Gastrocnemius medialis (tissue), 4 donors: ENCODE measurements around the gene ZNF714. TPM values are rescaled to one million over a fixed set of nuclear protein-coding genes. Genes with fewer than 3 reads are reported as not detected.
A peak's percentile ranks its signal among the peaks of the same experiment; 100 is the strongest.

Source experiments
- ATAC-seq, 2 donors: fragments of 150-250 bp; one replicate each; pipeline ENCODE4 v1.9.1; 2016
- DNase-seq, 2 donors: peaks; one replicate each; pipeline ENCODE4 v3.0.0-alpha.2; 2019
- H3K27ac ChIP-seq, 4 donors: fragments of 200-600 bp; sonication (generic); 1 replicate in 1 of 4; 2 replicates in 3 of 4; pipeline ENCODE4 v1.5.1; 2016 to 2018; ENCODE audit warnings: mild to moderate bottlenecking in 2 of 4, moderate library complexity in 1 of 4
- H3K27me3 ChIP-seq, 3 donors: fragments of 200-600 bp; sonication (generic) in 2 of 3; 1 replicate in 1 of 3; 2 replicates in 2 of 3; pipeline versions ENCODE4 v1.5.1 to v1.6.0; 2016 to 2019; ENCODE audit warnings: mild to moderate bottlenecking in 1 of 3, moderate library complexity in 1 of 3
- H3K36me3 ChIP-seq, 2 donors: fragments of 200-600 bp; sonication (generic) in 1 of 2; one replicate each; pipeline ENCODE4 v1.5.1; 2017 to 2018
- H3K4me1 ChIP-seq, 2 donors: fragments of 200-600 bp; sonication (generic) in 1 of 2; one replicate each; pipeline ENCODE4 v1.5.1; 2016 to 2017; ENCODE audit warnings: mild to moderate bottlenecking in 2 of 2
- H3K4me3 ChIP-seq, 4 donors: fragments of 200-600 bp; sonication (generic) in 3 of 4; 1 replicate in 1 of 4; 2 replicates in 3 of 4; pipeline ENCODE4 v1.5.1; 2016 to 2019; ENCODE audit warnings: mild to moderate bottlenecking in 2 of 4
- H3K9me3 ChIP-seq, 3 donors: fragments of 200-600 bp; sonication (generic) in 2 of 3; 1 replicate in 1 of 3; 2 replicates in 2 of 3; pipeline ENCODE4 v1.5.1; 2016 to 2019
- POLR2A ChIP-seq, 2 donors: fragments of 450-650 bp; IDR thresholded peaks; one replicate each; pipeline ENCODE4 v1.6.1; 2017; ENCODE audit warnings: antibody characterized with exemption in 2 of 2, mild to moderate bottlenecking in 2 of 2, moderate library complexity in 2 of 2
- in situ Hi-C, 4 donors: fragments of 200-750 bp; cut with MboI; loops; one replicate each; pipeline versions ENCODE4 v1.15.0 to v1.8.0; 2017; ENCODE audit warnings: low sequenced_read_pairs in 4 of 4
- intact Hi-C: fragments of 100-400 bp; cut with DNase I; formaldehyde crosslinking; loops from one replicate; pipeline ENCODE4 v1.15.1; 2023; ENCODE audit warnings: low total_unique reads
- total RNA-seq, 4 donors: library from RNA; depleted of rRNA; stranded (reverse); fragments of >200 nt; gene quantifications; one replicate each; pipeline versions ENCODE4 v1.1.0 to v1.2.3, GENCODE V29; 2016
- TF ChIP-seq, protein P1 (sequence below), 5 experiments: fragments of 450-650 bp in 3 of 5; fragments of 200-600 bp in 2 of 5; sonication (generic) in 2 of 5; IDR thresholded peaks in 4 of 5; conservative IDR thresholded peaks in 1 of 5; 1 replicate in 4 of 5; 2 replicates in 1 of 5; pipeline ENCODE4 v1.5.1; 2016 to 2019; ENCODE audit warnings: antibody characterized with exemption in 5 of 5, mild to moderate bottlenecking in 3 of 5, moderate library complexity in 3 of 5

Gene ZNF714
- total RNA-seq, 4 donors from 2014 or later: 0.29 to 2.2 (median 1.2) TPM

DNA sequence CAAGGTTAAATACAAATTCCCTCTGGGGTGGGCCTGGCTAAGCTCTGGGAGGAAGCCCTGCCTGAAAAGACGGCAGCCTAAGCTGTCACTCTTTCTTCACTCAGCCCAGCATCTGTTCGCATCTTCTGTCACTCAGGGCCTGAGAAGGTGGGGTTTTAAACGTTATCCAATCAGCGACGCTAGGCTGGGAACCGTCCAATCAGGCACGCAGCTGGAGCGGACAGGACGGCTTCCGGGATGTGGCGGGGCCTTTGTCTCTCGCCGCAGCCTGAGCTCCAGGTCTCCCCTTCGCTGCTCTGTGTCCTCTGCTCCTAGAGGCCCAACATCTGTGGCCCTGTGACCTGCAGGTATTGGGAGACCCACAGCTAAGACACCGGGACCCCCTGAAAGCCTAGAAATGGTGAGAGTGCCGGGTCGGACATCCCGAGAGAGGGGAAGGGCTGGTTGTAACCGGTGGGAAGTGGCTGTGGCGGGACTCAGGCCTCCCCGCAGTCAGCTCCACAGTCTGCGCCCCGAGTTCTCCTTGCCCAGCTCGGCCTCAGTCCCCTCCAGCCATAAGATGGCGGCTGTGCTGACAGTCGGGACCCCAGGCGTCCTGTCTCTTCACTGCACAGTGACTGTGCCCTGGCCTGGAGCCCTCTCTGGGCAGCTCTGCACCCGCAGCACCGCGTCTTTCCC lies 59.9 kb downstream of the ZNF714 start, which contains the start of gene ZNF431:
Gene ZNF431, plus strand, starts transcription at position 254 of the 678 bp plus-strand sequence. Its CDS starts 144 bp downstream, at position 398.
- Histone ChIP-seq H3K36me3 (peaks cover 0 to 28% of the 10 kb centered on the region in 2 donors), H3K4me3 (peak within 1 kb of the TSS; percentile 66 to 89 (median 82)), H3K27me3 (no peaks in the 10 kb centered on the region), H3K27ac (peak within 1 kb of the TSS; percentile 72 to 79 (median 78)), H3K4me1 (peaks cover 10 to 17% of the 10 kb centered on the region in 2 donors), H3K9me3 (no peaks in the 10 kb centered on the region)
- ATAC-seq: peak; percentile 100
- TF ChIP-seq, protein P1, sequence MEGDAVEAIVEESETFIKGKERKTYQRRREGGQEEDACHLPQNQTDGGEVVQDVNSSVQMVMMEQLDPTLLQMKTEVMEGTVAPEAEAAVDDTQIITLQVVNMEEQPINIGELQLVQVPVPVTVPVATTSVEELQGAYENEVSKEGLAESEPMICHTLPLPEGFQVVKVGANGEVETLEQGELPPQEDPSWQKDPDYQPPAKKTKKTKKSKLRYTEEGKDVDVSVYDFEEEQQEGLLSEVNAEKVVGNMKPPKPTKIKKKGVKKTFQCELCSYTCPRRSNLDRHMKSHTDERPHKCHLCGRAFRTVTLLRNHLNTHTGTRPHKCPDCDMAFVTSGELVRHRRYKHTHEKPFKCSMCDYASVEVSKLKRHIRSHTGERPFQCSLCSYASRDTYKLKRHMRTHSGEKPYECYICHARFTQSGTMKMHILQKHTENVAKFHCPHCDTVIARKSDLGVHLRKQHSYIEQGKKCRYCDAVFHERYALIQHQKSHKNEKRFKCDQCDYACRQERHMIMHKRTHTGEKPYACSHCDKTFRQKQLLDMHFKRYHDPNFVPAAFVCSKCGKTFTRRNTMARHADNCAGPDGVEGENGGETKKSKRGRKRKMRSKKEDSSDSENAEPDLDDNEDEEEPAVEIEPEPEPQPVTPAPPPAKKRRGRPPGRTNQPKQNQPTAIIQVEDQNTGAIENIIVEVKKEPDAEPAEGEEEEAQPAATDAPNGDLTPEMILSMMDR (IDR thresholded peaks at IDR 0.05 in 4 of 5, conservative IDR thresholded peaks at IDR 0.05 in 1 of 5): no peak
- TF ChIP-seq POLR2A (IDR thresholded peaks at IDR 0.05): peak; percentile 49 to 57
- in situ Hi-C loops: no loop called here
- intact Hi-C loops: loop anchor here (2.0 to 5.0 kb wide), 2 partner anchors 121 to 370 kb away; partner anchors contain the start of gene ZNF430
- peak; percentile 89 to 93 for DNase-seq

DNA sequence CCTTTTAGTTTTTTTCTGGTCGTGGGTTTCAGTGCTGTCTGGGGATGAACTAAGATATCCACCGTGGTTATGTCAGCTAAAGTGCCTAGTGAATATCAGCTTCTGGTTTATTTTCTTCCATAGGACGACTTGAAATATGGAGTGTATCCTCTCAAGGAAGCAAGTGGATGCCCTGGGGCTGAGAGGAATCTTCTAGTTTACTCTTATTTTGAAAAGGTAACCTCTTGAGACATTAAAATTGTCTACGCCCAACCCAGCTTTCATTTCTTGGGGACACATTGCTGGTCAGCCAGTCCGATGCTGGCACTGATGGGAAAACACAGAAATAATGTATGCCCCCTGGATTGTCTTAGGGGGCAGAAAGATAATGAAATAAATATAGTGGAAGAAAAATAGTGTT lies 61.4 kb downstream of the ZNF714 start:
- DNase-seq (no peak), ATAC-seq (no peak)
- Histone ChIP-seq H3K27ac (no peak overlapping the region), H3K4me3 (no peak overlapping the region), H3K27me3 (no peaks in the 10 kb centered on the region), H3K36me3 (peaks cover 0 to 28% of the 10 kb centered on the region in 2 donors), H3K9me3 (no peaks in the 10 kb centered on the region), H3K4me1 (peaks cover 10 to 17% of the 10 kb centered on the region in 2 donors)
- in situ Hi-C loops: no loop called here
- no peak for TF ChIP-seq POLR2A (IDR thresholded peaks at IDR 0.05)
- TF ChIP-seq, protein P1 (IDR thresholded peaks at IDR 0.05 in 4 of 5, conservative IDR thresholded peaks at IDR 0.05 in 1 of 5): no peak
- intact Hi-C loops: loop anchor here (2.0 to 5.0 kb wide), 2 partner anchors 123 to 371 kb away; partner anchors contain the start of gene ZNF430

DNA sequence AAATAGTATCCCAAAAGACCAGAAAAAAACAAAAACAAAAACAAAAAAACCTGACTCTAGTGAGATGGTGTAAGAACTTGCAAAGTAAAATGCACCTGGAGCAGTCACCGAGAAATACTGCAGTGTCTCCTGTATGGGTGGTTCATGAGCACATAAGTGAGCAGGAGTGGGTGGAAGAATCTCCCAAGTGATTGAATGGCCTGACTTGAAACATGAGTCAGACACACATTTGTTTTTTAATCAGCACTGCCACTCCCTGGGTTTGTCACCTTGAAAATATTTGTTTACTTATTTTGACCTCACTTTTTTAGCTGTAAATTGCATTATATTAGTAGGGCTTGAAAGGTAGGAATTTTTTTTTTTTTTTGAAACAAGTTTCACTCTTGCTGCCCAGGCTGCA lies 61.9 kb downstream of the ZNF714 start:
- no peak for TF ChIP-seq POLR2A (IDR thresholded peaks at IDR 0.05)
- TF ChIP-seq, protein P1 (IDR thresholded peaks at IDR 0.05 in 4 of 5, conservative IDR thresholded peaks at IDR 0.05 in 1 of 5): no peak
- intact Hi-C loops: loop anchor here (2.0 to 5.0 kb wide), 2 partner anchors 123 to 372 kb away; partner anchors contain the start of gene ZNF430
- H3K36me3 ChIP-seq: peaks cover 0 to 28% of the 10 kb centered on the region in 2 donors
- in situ Hi-C loops: no loop called here
- H3K27me3 ChIP-seq: no peaks in the 10 kb centered on the region
- H3K4me1 ChIP-seq: peaks cover 10 to 17% of the 10 kb centered on the region in 2 donors
- no peak for DNase-seq
- no peak overlapping the region for H3K4me3 ChIP-seq
- no peak for ATAC-seq
- H3K27ac ChIP-seq: no peak overlapping the region
- no peaks in the 10 kb centered on the region for H3K9me3 ChIP-seq

DNA sequence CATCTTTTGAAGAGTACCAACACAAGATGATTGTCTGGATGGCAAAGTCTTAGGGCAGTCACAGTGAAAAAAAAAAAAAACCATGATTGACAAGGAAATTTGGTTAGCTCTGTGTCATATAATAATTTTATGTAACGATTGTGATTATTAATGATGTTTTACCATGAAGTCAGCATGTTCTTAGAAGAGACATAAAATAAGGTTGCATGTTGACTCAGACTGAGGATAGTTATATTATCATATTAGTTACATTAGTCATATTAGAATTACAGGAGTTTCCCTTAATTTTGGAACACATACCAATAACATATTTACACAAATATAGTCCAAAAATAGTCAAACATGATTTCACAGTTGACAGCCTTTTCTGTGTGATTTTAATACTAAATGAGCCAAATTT lies 65.5 kb downstream of the ZNF714 start:
- in situ Hi-C loops: no loop called here

More for the DNA sequence above, 65.5 kb downstream of the ZNF714 start:
- no peak for DNase-seq
- ATAC-seq: no peak
- peaks cover 6 to 14% of the 10 kb centered on the region in 2 donors for H3K4me1 ChIP-seq
- no peak for TF ChIP-seq POLR2A (IDR thresholded peaks at IDR 0.05)
- TF ChIP-seq, protein P1 (IDR thresholded peaks at IDR 0.05 in 4 of 5, conservative IDR thresholded peaks at IDR 0.05 in 1 of 5): no peak
- no peak overlapping the region for H3K4me3 ChIP-seq
- H3K27ac ChIP-seq: no peak overlapping the region
- intact Hi-C loops: no loop called here
- no peaks in the 10 kb centered on the region for H3K27me3 ChIP-seq
- no peaks in the 10 kb centered on the region for H3K9me3 ChIP-seq
- H3K36me3 ChIP-seq: peaks cover 4 to 44% of the 10 kb centered on the region in 2 donors
